Thyroid gland (tissue), 4 donors: ENCODE measurements around the gene PROK1.

Experiments used
- CTCF ChIP-seq, 6 experiments: fragments of 200-600 bp in 3 of 6; fragments of 450-650 bp in 3 of 6; sonication (generic) in 3 of 6; IDR thresholded peaks; one replicate each; pipeline ENCODE4 v1.5.1; 2016 to 2019; ENCODE audit warnings: antibody characterized with exemption in 6 of 6, mild to moderate bottlenecking in 2 of 6, inconsistent platforms in 1 of 6, moderate library complexity in 1 of 6
- POLR2A ChIP-seq, 2 donors: fragments of 450-650 bp; IDR thresholded peaks; one replicate each; pipeline ENCODE4 v1.6.1; 2017; ENCODE audit warnings: antibody characterized with exemption in 2 of 2, mild to moderate bottlenecking in 2 of 2, moderate library complexity in 1 of 2

- TF ChIP-seq POLR2A (IDR thresholded peaks at IDR 0.05) (no peak), CTCF (IDR thresholded peaks at IDR 0.05) (no peak)
Measured at GRCh38 chr1:110498270-110498669, 47.3 kb downstream of the PROK1 start.
